ENCODE data around the gene MYBPH.

MYBPH gene

GRCh38 chr1:203139976-203140475 lies 35.6 kb downstream of the MYBPH start:
- peaks cover 52% of the 10 kb centered on the region for H3K27me3 ChIP-seq (ENCODE audit: insufficient read depth, low read length, poor library complexity)
- H3K79me2 ChIP-seq (ENCODE audit: insufficient read depth, low read length), result no peaks in the 10 kb centered on the region
- no peak overlapping the region for H3K4me3 ChIP-seq (ENCODE audit: low read depth in 1 of 2, low read length in 2 of 2)
- H3K9me3 ChIP-seq (ENCODE audit: insufficient read depth, low read length, severe bottlenecking), result no peaks in the 10 kb centered on the region
- TF ChIP-seq EZH2 (IDR thresholded peaks at IDR 0.05; ENCODE audit: borderline replicate concordance, low read depth, low read length, severe bottlenecking), result no peak
- TF ChIP-seq, protein P1, sequence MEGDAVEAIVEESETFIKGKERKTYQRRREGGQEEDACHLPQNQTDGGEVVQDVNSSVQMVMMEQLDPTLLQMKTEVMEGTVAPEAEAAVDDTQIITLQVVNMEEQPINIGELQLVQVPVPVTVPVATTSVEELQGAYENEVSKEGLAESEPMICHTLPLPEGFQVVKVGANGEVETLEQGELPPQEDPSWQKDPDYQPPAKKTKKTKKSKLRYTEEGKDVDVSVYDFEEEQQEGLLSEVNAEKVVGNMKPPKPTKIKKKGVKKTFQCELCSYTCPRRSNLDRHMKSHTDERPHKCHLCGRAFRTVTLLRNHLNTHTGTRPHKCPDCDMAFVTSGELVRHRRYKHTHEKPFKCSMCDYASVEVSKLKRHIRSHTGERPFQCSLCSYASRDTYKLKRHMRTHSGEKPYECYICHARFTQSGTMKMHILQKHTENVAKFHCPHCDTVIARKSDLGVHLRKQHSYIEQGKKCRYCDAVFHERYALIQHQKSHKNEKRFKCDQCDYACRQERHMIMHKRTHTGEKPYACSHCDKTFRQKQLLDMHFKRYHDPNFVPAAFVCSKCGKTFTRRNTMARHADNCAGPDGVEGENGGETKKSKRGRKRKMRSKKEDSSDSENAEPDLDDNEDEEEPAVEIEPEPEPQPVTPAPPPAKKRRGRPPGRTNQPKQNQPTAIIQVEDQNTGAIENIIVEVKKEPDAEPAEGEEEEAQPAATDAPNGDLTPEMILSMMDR (IDR thresholded peaks at IDR 0.05; ENCODE audit: borderline replicate concordance, extremely low read depth, low read length, poor library complexity, severe bottlenecking), result no peak
- no peaks in the 10 kb centered on the region for H3K4me1 ChIP-seq (ENCODE audit: insufficient read depth, low read length)
- H2AFZ ChIP-seq (ENCODE audit: low read depth, low read length), result no peak overlapping the region
- ATAC-seq (ENCODE audit: insufficient read depth, low read depth), result no peak
- no peak overlapping the region for H3K4me2 ChIP-seq (ENCODE audit: insufficient read depth, low read length)
- H3K27ac ChIP-seq (ENCODE audit: low read length), result no peak overlapping the region
- DNase-seq, result no peak
- no peaks in the 10 kb centered on the region; the same call in 1 of the 2 replicates for H4K20me1 ChIP-seq (ENCODE audit: insufficient read depth, low read length)
- no peak overlapping the region for H3K9ac ChIP-seq (ENCODE audit: low read depth, low read length)
- H3K36me3 ChIP-seq (ENCODE audit: insufficient read depth, low read length), result no peaks in the 10 kb centered on the region

GRCh38 chr1:203138066-203138465 lies 37.6 kb downstream of the MYBPH start:
- Histone ChIP-seq H3K27ac (ENCODE audit: low read length) (no peak overlapping the region), H3K4me1 (ENCODE audit: insufficient read depth, low read length) (no peaks in the 10 kb centered on the region), H3K27me3 (ENCODE audit: insufficient read depth, low read length, poor library complexity) (peaks cover 47% of the 10 kb centered on the region), H3K36me3 (ENCODE audit: insufficient read depth, low read length) (no peaks in the 10 kb centered on the region), H2AFZ (ENCODE audit: low read depth, low read length) (no peak overlapping the region), H3K4me2 (ENCODE audit: insufficient read depth, low read length) (no peak overlapping the region), H3K9ac (ENCODE audit: low read depth, low read length) (no peak overlapping the region), H3K79me2 (ENCODE audit: insufficient read depth, low read length) (no peaks in the 10 kb centered on the region), H3K9me3 (ENCODE audit: insufficient read depth, low read length, severe bottlenecking) (no peaks in the 10 kb centered on the region), H4K20me1 (ENCODE audit: insufficient read depth, low read length) (no peaks in the 10 kb centered on the region; the same call in 1 of the 2 replicates), H3K4me3 (ENCODE audit: low read depth in 1 of 2, low read length in 2 of 2) (no peak overlapping the region)
- TF ChIP-seq, protein P1 (IDR thresholded peaks at IDR 0.05; ENCODE audit: borderline replicate concordance, extremely low read depth, low read length, poor library complexity, severe bottlenecking), result no peak
- no peak for TF ChIP-seq EZH2 (IDR thresholded peaks at IDR 0.05; ENCODE audit: borderline replicate concordance, low read depth, low read length, severe bottlenecking)
- no peak for DNase-seq
- no peak for ATAC-seq (ENCODE audit: insufficient read depth, low read depth)

- Histone ChIP-seq H3K36me3 (ENCODE audit: insufficient read depth, low read length) (no peaks in the 10 kb centered on the region), H3K4me2 (ENCODE audit: insufficient read depth, low read length) (no peak overlapping the region), H3K9ac (ENCODE audit: low read depth, low read length) (no peak overlapping the region), H3K4me1 (ENCODE audit: insufficient read depth, low read length) (no peaks in the 10 kb centered on the region), H3K4me3 (ENCODE audit: low read depth in 1 of 2, low read length in 2 of 2) (no peak overlapping the region), H3K27ac (ENCODE audit: low read length) (no peak overlapping the region), H3K79me2 (ENCODE audit: insufficient read depth, low read length) (no peaks in the 10 kb centered on the region), H2AFZ (ENCODE audit: low read depth, low read length) (no peak overlapping the region), H3K27me3 (ENCODE audit: insufficient read depth, low read length, poor library complexity) (peaks cover 47% of the 10 kb centered on the region), H3K9me3 (ENCODE audit: insufficient read depth, low read length, severe bottlenecking) (no peaks in the 10 kb centered on the region), H4K20me1 (ENCODE audit: insufficient read depth, low read length) (no peaks in the 10 kb centered on the region; the same call in 1 of the 2 replicates)
- no peak for ATAC-seq (ENCODE audit: insufficient read depth, low read depth)
- DNase-seq, result no peak
- TF ChIP-seq, protein P1 (IDR thresholded peaks at IDR 0.05; ENCODE audit: borderline replicate concordance, extremely low read depth, low read length, poor library complexity, severe bottlenecking), result no peak
- TF ChIP-seq EZH2 (IDR thresholded peaks at IDR 0.05; ENCODE audit: borderline replicate concordance, low read depth, low read length, severe bottlenecking), result no peak
Measured at GRCh38 chr1:203137324-203137723, 38.3 kb downstream of the MYBPH start.

Data from DND-41 (cell line).